ENCODE measurements around the gene ZNF740.
A peak's percentile ranks its signal among the peaks of the same experiment; 100 is the strongest.

The ZNF740 gene

GRCh38 chr12:53227341-53227740 is 46.8 kb downstream of the ZNF740 start:
- no peak for DNase-seq (ENCODE audit: low read depth in 2 of 2)

- DNase-seq (ENCODE audit: low read depth in 2 of 2): no peak
Measured at GRCh38 chr12:53227836-53228235, 47.3 kb downstream of the ZNF740 start.

- no peak for DNase-seq (ENCODE audit: low read depth in 2 of 2)
Measured at GRCh38 chr12:53229454-53229853, 48.9 kb downstream of the ZNF740 start.

GRCh38 chr12:53230108-53230845 is 49.8 kb downstream of the ZNF740 start:
- DNase-seq (ENCODE audit: low read depth in 2 of 2): no peak

- no peak for DNase-seq (ENCODE audit: low read depth in 2 of 2)
Measured at GRCh38 chr12:53231671-53231920, 51.1 kb downstream of the ZNF740 start.

GRCh38 chr12:53231921-53232645 is 51.6 kb downstream of the ZNF740 start, which contains the start of gene RARG:
Gene RARG (minus strand): TSS chr12:53232209. CDS start chr12:53227545, 4,664 bp downstream.
- peak in 1 of 2 donors; percentile 66 for DNase-seq (ENCODE audit: low read depth in 2 of 2)

- no peak for DNase-seq (ENCODE audit: low read depth in 2 of 2)
Measured at GRCh38 chr12:53232646-53233461, 52.3 kb downstream of the ZNF740 start.

GRCh38 chr12:53233671-53234121 is 53.2 kb downstream of the ZNF740 start:
- no peak for DNase-seq (ENCODE audit: low read depth in 2 of 2)

- DNase-seq (ENCODE audit: low read depth in 2 of 2): no peak
Measured at GRCh38 chr12:53234271-53234914, 53.9 kb downstream of the ZNF740 start.

GRCh38 chr12:53235164-53235563 is 54.6 kb downstream of the ZNF740 start:
- no peak for DNase-seq (ENCODE audit: low read depth in 2 of 2)

- no peak for DNase-seq (ENCODE audit: low read depth in 2 of 2)
Measured at GRCh38 chr12:53235742-53236442, 55.4 kb downstream of the ZNF740 start.

GRCh38 chr12:53236443-53237111 is 56.1 kb downstream of the ZNF740 start:
- no peak for DNase-seq (ENCODE audit: low read depth in 2 of 2)

GRCh38 chr12:53239643-53240258 is 59.2 kb downstream of the ZNF740 start:
- DNase-seq (ENCODE audit: low read depth in 2 of 2): no peak

GRCh38 chr12:53241623-53242412 is 61.3 kb downstream of the ZNF740 start:
- DNase-seq (ENCODE audit: low read depth in 2 of 2): no peak

- DNase-seq (ENCODE audit: low read depth in 2 of 2): no peak
Measured at GRCh38 chr12:53244337-53244736, 63.8 kb downstream of the ZNF740 start.
